OCI-LY3 (cell line): Measurements from ENCODE around the gene TFAP2A.

Source experiments
- H2AFZ ChIP-seq: fragments of 200-600, 300-600 bp; shearing (Covaris generic); 2 replicates; pipeline ENCODE4 v1.6.0; 2014; ENCODE audit warnings: antibody characterized with exemption, low read depth, low read length
- H3K27ac ChIP-seq: fragments of 200-600, 300-600 bp; sonication (generic); 2 replicates; pipeline ENCODE4 v1.5.1; 2014; ENCODE audit warnings: mild to moderate bottlenecking, low read length, moderate library complexity, mixed read lengths
- H3K27me3 ChIP-seq: fragments of 200-600, 300-600 bp; sonication (generic); 2 replicates; pipeline ENCODE4 v1.6.1; 2014; ENCODE audit warnings: low read depth, low read length, mixed read lengths
- H3K36me3 ChIP-seq: fragments of 200-600, 300-600 bp; sonication (generic); replicated peaks from 2 replicates; pipeline ENCODE3; 2014; ENCODE audit warnings: low read depth, low read length, mixed read lengths
- H3K4me1 ChIP-seq: fragments of 300-600, 200-600 bp; sonication (generic); 2 replicates; pipeline ENCODE4 v1.6.1; 2014; ENCODE audit warnings: low read length, mixed read lengths
- H3K4me2 ChIP-seq: fragments of 200-600, 300-600 bp; sonication (generic); 2 replicates; pipeline ENCODE4 v1.6.1; 2014; ENCODE audit warnings: low read length, mixed read lengths
- H3K4me3 ChIP-seq: fragments of 300-600, 200-600 bp; sonication (generic); 2 replicates; pipeline ENCODE4 v1.5.1; 2014; ENCODE audit warnings: antibody characterized with exemption, mild to moderate bottlenecking, low read length, moderate library complexity
- H3K79me2 ChIP-seq: fragments of 300-600, 200-600 bp; shearing (Covaris generic); 2 replicates; pipeline ENCODE4 v1.6.1; 2014; ENCODE audit warnings: mild to moderate bottlenecking, low read length, mixed read lengths
- H3K9ac ChIP-seq: fragments of 300-600, 200-600 bp; shearing (Covaris generic); 2 replicates; pipeline ENCODE4 v1.6.0; 2014; ENCODE audit warnings: mild to moderate bottlenecking, low read length, moderate library complexity
- H3K9me3 ChIP-seq: fragments of 200-600, 300-600 bp; shearing (Covaris generic); 2 replicates; pipeline ENCODE4 v1.6.1; 2014; ENCODE audit warnings: low read length, mixed read lengths; ENCODE audit not compliant: insufficient read depth
- H4K20me1 ChIP-seq: fragments of 200-600, 300-600 bp; sonication (generic); 2 replicates; pipeline ENCODE4 v1.6.1; 2016; ENCODE audit warnings: low read length, mixed read lengths; ENCODE audit not compliant: insufficient read depth
- CTCF ChIP-seq: fragments of 200-600, 300-600 bp; sonication (generic); IDR thresholded peaks from 2 replicates; pipeline ENCODE4 v1.5.1; 2014; ENCODE audit warnings: antibody characterized with exemption, low read length, low read depth
- EZH2phosphoT487 ChIP-seq: fragments of 200-600 bp; shearing (Covaris generic); IDR thresholded peaks from 2 replicates; pipeline ENCODE4 v1.6.1; 2018; ENCODE audit warnings: antibody characterized with exemption, mixed run types, low read depth

TFAP2A gene

GRCh38 chr6:10416516-10416862, 1.6 kb upstream of the TFAP2A start:
- Histone ChIP-seq H3K27ac (no peak overlapping the region), H3K27me3 (no peaks in the 10 kb centered on the region)

GRCh38 chr6:10415617-10416480, 975 bp upstream of the TFAP2A start:
- TF ChIP-seq EZH2phosphoT487 (no peak), CTCF (no peak)
- Histone ChIP-seq H4K20me1 (no peaks in the 10 kb centered on the region), H3K4me1 (no peaks in the 10 kb centered on the region), H2AFZ (no peak overlapping the region), H3K9me3 (no peaks in the 10 kb centered on the region), H3K4me3 (no peak overlapping the region), H3K4me2 (no peak overlapping the region), H3K9ac (no peak overlapping the region), H3K36me3 (no peaks in the 10 kb centered on the region), H3K27ac (no peak overlapping the region), H3K27me3 (no peaks in the 10 kb centered on the region), H3K79me2 (no peaks in the 10 kb centered on the region)

More at GRCh38 chr6:10416516-10416862, 1.6 kb upstream of the TFAP2A start:
- Histone ChIP-seq H3K4me2 (no peak overlapping the region), H3K36me3 (no peaks in the 10 kb centered on the region), H3K9me3 (no peaks in the 10 kb centered on the region), H3K4me1 (no peaks in the 10 kb centered on the region), H3K4me3 (no peak overlapping the region), H3K9ac (no peak overlapping the region), H3K79me2 (no peaks in the 10 kb centered on the region), H2AFZ (no peak overlapping the region), H4K20me1 (no peaks in the 10 kb centered on the region)
- no peak for TF ChIP-seq CTCF
- TF ChIP-seq EZH2phosphoT487, result no peak

GRCh38 chr6:10413850-10414738, 780 bp downstream of the TFAP2A start:
- no peak overlapping the region for H3K9ac ChIP-seq
- no peaks in the 10 kb centered on the region for H4K20me1 ChIP-seq
- no peaks in the 10 kb centered on the region for H3K36me3 ChIP-seq
- H3K4me1 ChIP-seq, result no peaks in the 10 kb centered on the region
- H3K4me2 ChIP-seq, result no peak overlapping the region
- H3K27me3 ChIP-seq, result no peaks in the 10 kb centered on the region
- H2AFZ ChIP-seq, result no peak overlapping the region
- no peaks in the 10 kb centered on the region for H3K9me3 ChIP-seq
- no peak overlapping the region for H3K4me3 ChIP-seq
- no peak overlapping the region for H3K27ac ChIP-seq
- no peaks in the 10 kb centered on the region for H3K79me2 ChIP-seq
- TF ChIP-seq EZH2phosphoT487 (no peak), CTCF (no peak)

- H3K4me1 ChIP-seq, result no peaks in the 10 kb centered on the region
- no peak overlapping the region for H3K9ac ChIP-seq
- TF ChIP-seq CTCF, result no peak
- no peak for TF ChIP-seq EZH2phosphoT487
- H3K79me2 ChIP-seq, result no peaks in the 10 kb centered on the region
- no peaks in the 10 kb centered on the region for H3K27me3 ChIP-seq
- H3K9me3 ChIP-seq, result no peaks in the 10 kb centered on the region
- no peak overlapping the region for H3K4me3 ChIP-seq
- no peak overlapping the region for H3K4me2 ChIP-seq
- no peaks in the 10 kb centered on the region for H4K20me1 ChIP-seq
- H2AFZ ChIP-seq, result no peak overlapping the region
- H3K36me3 ChIP-seq, result no peaks in the 10 kb centered on the region
- H3K27ac ChIP-seq, result no peak overlapping the region
Observed at GRCh38 chr6:10413262-10413849, 1.5 kb downstream of the TFAP2A start.
